SK-N-SH (cell line): ENCODE data around the gene ETV6. TPM values are rescaled to one million over a fixed set of nuclear protein-coding genes. Genes with fewer than 3 reads are reported as not detected.

Source experiments
- CTCF ChIA-PET: fragments of 300-600, 350-600 bp; formaldehyde crosslinking; extraction: SDS; loops from one replicate; lab custom pipeline; 2021; lab: Yijun Ruan, JAX
- POLR2A ChIA-PET: fragments of 350-600 bp; sonication (Branson Sonifier 250); formaldehyde crosslinking; extraction: SDS; loops from one replicate; lab custom pipeline; 2020; ENCODE audit warnings: antibody characterized with exemption, inconsistent platforms; lab: Yijun Ruan, JAX
- DNase-seq: peaks from one replicate; pipeline ENCODE4 v3.0.0; 2012
- H2AFZ ChIP-seq: fragments of 200-600 bp; sonication (generic); 2 replicates; pipeline ENCODE4 v1.8.1; 2016; ENCODE audit warnings: antibody characterized with exemption, mild to moderate bottlenecking, low read depth
- H3F3A ChIP-seq: fragments of 200-600 bp; sonication (generic); replicated peaks from 2 replicates; pipeline ENCODE3; 2016; ENCODE audit warnings: antibody characterized with exemption, mild to moderate bottlenecking; ENCODE audit not compliant: insufficient read depth
- H3K27ac ChIP-seq, 2 experiments: fragments of 200-500 bp in 1 of 2; fragments of 200-600 bp in 1 of 2; sonication (Bioruptor generic) in 1 of 2; sonication (generic), shearing (Covaris generic) in 1 of 2; 2 replicates each; pipeline versions ENCODE4 v1.5.1 to v1.6.1; 2014 to 2016; ENCODE audit warnings: low read depth in 2 of 2, inconsistent platforms in 1 of 2, low read length in 1 of 2, mild to moderate bottlenecking in 1 of 2, mixed read lengths in 1 of 2
- H3K27me3 ChIP-seq: fragments of 200-600 bp; sonication (generic), shearing (Covaris generic); 2 replicates; pipeline ENCODE4 v1.6.1; 2016; ENCODE audit warnings: mixed run types; ENCODE audit not compliant: insufficient read depth
- H3K36me3 ChIP-seq, 2 experiments: fragments of 200-500 bp in 1 of 2; fragments of 200-600 bp in 1 of 2; sonication (Bioruptor generic) in 1 of 2; sonication (generic) in 1 of 2; replicated peaks in 1 of 2; 2 replicates each; pipeline versions ENCODE3 to v1.5.1; 2014 to 2016; ENCODE audit warnings: low read length in 1 of 2, mild to moderate bottlenecking in 1 of 2; ENCODE audit not compliant: insufficient read depth in 2 of 2, control insufficient read depth in 1 of 2
- H3K4me1 ChIP-seq, 2 experiments: fragments of 200-500 bp in 1 of 2; fragments of 200-600 bp in 1 of 2; sonication (Bioruptor generic) in 1 of 2; sonication (generic), shearing (Covaris generic) in 1 of 2; 2 replicates each; pipeline versions ENCODE4 v1.5.1 to v1.6.1; 2014 to 2016; ENCODE audit warnings: low read depth in 1 of 2, low read length in 1 of 2, mixed run types in 1 of 2; ENCODE audit not compliant: insufficient read depth in 2 of 2, control insufficient read depth in 1 of 2
- H3K4me2 ChIP-seq: fragments of 200-600 bp; sonication (generic), shearing (Covaris generic); 2 replicates; pipeline ENCODE4 v1.6.1; 2017; ENCODE audit warnings: mixed run types
- H3K4me3 ChIP-seq, 2 experiments: fragments of 200-500 bp in 1 of 2; fragments of 200-600 bp in 1 of 2; sonication (Bioruptor generic) in 1 of 2; sonication (generic), shearing (Covaris generic) in 1 of 2; 2 replicates each; pipeline versions ENCODE4 v1.5.1 to v1.8.1; 2014 to 2016; ENCODE audit warnings: low read depth in 2 of 2, inconsistent platforms in 1 of 2, low read length in 1 of 2, mild to moderate bottlenecking in 1 of 2, mixed read lengths in 1 of 2, moderate library complexity in 1 of 2
- H3K79me2 ChIP-seq: fragments of 200-600 bp; sonication (generic); 2 replicates; pipeline ENCODE4 v1.8.1; 2017; ENCODE audit warnings: mild to moderate bottlenecking; ENCODE audit not compliant: insufficient read depth
- H3K9ac ChIP-seq: fragments of 200-600 bp; sonication (generic); 2 replicates; pipeline ENCODE4 v1.6.1; 2017; ENCODE audit warnings: mixed run types
- H3K9me2 ChIP-seq: fragments of 200-600 bp; sonication (generic); 2 replicates; pipeline ENCODE4 v1.6.1; 2017; ENCODE audit warnings: mixed run types
- H3K9me3 ChIP-seq: fragments of 200-600 bp; sonication (generic); 2 replicates; pipeline ENCODE4 v1.6.1; 2017; ENCODE audit warnings: mixed run types, mild to moderate bottlenecking, moderate library complexity
- H4K20me1 ChIP-seq: fragments of 200-600 bp; sonication (generic); 2 replicates; pipeline ENCODE4 v1.6.1; 2017; ENCODE audit warnings: mild to moderate bottlenecking, mixed run types; ENCODE audit not compliant: insufficient read depth
- ELF1 ChIP-seq: IDR thresholded peaks from 2 replicates; pipeline ENCODE4 v1.4.0; 2012
- EP300 ChIP-seq, 2 experiments: IDR thresholded peaks; 2 replicates each; pipeline versions ENCODE4 v1.4.0 to v1.6.1; 2012; ENCODE audit warnings: borderline replicate concordance in 1 of 2, low read depth in 1 of 2, low read length in 1 of 2
- EZH2phosphoT487 ChIP-seq: fragments of 200-600 bp; sonication (generic); IDR thresholded peaks from 2 replicates; pipeline ENCODE4 v1.6.1; 2017; ENCODE audit warnings: low read depth, mixed run types, mild to moderate bottlenecking, antibody characterized with exemption, moderate library complexity, borderline replicate concordance
- FOXJ3 ChIP-seq: sonication (generic); formaldehyde crosslinking; IDR thresholded peaks from 2 replicates; pipeline ENCODE4 v1.5.1; 2020; ENCODE audit warnings: mild to moderate bottlenecking, missing genetic modification reagents
- FOXM1 ChIP-seq: IDR thresholded peaks from 2 replicates; pipeline ENCODE4 v1.4.0; 2012; ENCODE audit warnings: low read depth, mild to moderate bottlenecking
- GATA2 ChIP-seq: sonication (generic); formaldehyde crosslinking; IDR thresholded peaks from 2 replicates; pipeline ENCODE4 v1.5.0; 2020; ENCODE audit warnings: mild to moderate bottlenecking, missing genetic modification reagents
- MEF2A ChIP-seq: IDR thresholded peaks from 2 replicates; pipeline ENCODE4 v1.4.0; 2012; ENCODE audit warnings: low read depth, borderline replicate concordance
- MXI1 ChIP-seq: IDR thresholded peaks from 2 replicates; pipeline ENCODE4 v1.6.1; 2012; ENCODE audit warnings: mild to moderate bottlenecking, low read depth, low read length, improper control_type of control experiment
- NFIC ChIP-seq: IDR thresholded peaks from 2 replicates; pipeline ENCODE4 v1.4.0; 2012; ENCODE audit warnings: borderline replicate concordance
- NRF1 ChIP-seq: IDR thresholded peaks from 2 replicates; pipeline ENCODE4 v1.6.1; 2012; ENCODE audit warnings: low read depth, mild to moderate bottlenecking, low read length
- RCOR1 ChIP-seq: fragments of 150-350 bp; IDR thresholded peaks from 2 replicates; pipeline ENCODE4 v1.6.1; 2017; ENCODE audit warnings: antibody characterized with exemption, low read length
- REST ChIP-seq: IDR thresholded peaks from 2 replicates; pipeline ENCODE4 v1.6.1; 2012; ENCODE audit warnings: mild to moderate bottlenecking, low read depth, low read length, moderate library complexity
- RFX5 ChIP-seq: IDR thresholded peaks from 2 replicates; pipeline ENCODE4 v1.6.1; 2012; ENCODE audit warnings: mild to moderate bottlenecking, improper control_type of control experiment, low read length
- RXRA ChIP-seq: IDR thresholded peaks from 2 replicates; pipeline ENCODE4 v1.4.0; 2012; ENCODE audit warnings: low read depth, mild to moderate bottlenecking, borderline replicate concordance
- SIN3A ChIP-seq: IDR thresholded peaks from 2 replicates; pipeline ENCODE4 v1.6.1; 2012; ENCODE audit warnings: low read depth, mild to moderate bottlenecking, low read length, moderate library complexity, borderline replicate concordance
- SMC3 ChIP-seq: IDR thresholded peaks from 2 replicates; pipeline ENCODE4 v1.6.1; 2012; ENCODE audit warnings: low read depth, low read length, improper control_type of control experiment
- TAF1 ChIP-seq: IDR thresholded peaks from 2 replicates; pipeline ENCODE4 v1.6.1; 2012; ENCODE audit warnings: low read depth, mild to moderate bottlenecking, low read length, moderate library complexity, borderline replicate concordance
- TCF12 ChIP-seq: IDR thresholded peaks from 2 replicates; pipeline ENCODE4 v1.4.0; 2012
- USF1 ChIP-seq: IDR thresholded peaks from 2 replicates; pipeline ENCODE4 v1.4.0; 2012; ENCODE audit warnings: low read depth, borderline replicate concordance
- WGBS: methylation state at CpG from one replicate; pipeline ENCODE4 v1.1.6; 2017; ENCODE audit warnings: low lambda C conversion rate; 5-methylcytosine and 5-hydroxymethylcytosine counted together
- polyA plus RNA-seq, 3 experiments: library from polyadenylated mRNA; depleted of rRNA; stranded (reverse); fragments of >200 nt; gene quantifications; 2 replicates each; pipeline ENCODE4 v1.2.3, GENCODE V29; 2012
- TF ChIP-seq, protein P1 (sequence below): IDR thresholded peaks from 2 replicates; pipeline ENCODE4; 2012

The ETV6 gene
- polyA plus RNA-seq, 1 of the 3 experiments (the other 2 are of a cell fraction), result 4.0 TPM

- Histone ChIP-seq H4K20me1 (peaks cover 86% of the 10 kb centered on the region), H3K9me2 (no peaks in the 10 kb centered on the region), H3K9me3 (no peaks in the 10 kb centered on the region), H3K4me1 (peaks cover 0 to 26% of the 10 kb centered on the region in 2 experiments; a peak in 3 of 4 replicates), H3K4me3 (no peak overlapping the region), H3K79me2 (peaks cover 100% of the 10 kb centered on the region), H3K27me3 (no peaks in the 10 kb centered on the region), H2AFZ (no peak overlapping the region), H3F3A (no peaks in the 10 kb centered on the region), H3K4me2 (no peak overlapping the region), H3K36me3 (peaks cover 3 to 11% of the 10 kb centered on the region in 2 experiments), H3K9ac (no peak overlapping the region), H3K27ac (no peak overlapping the region)
- CTCF ChIA-PET, result interaction anchor here (1.5 kb wide), 1 partner anchor 19 kb away, joined by 3 read pairs; no protein-coding TSS in a partner anchor
- 98% methylated on average over 4 of the region's 4 CpGs for WGBS
- TF ChIP-seq EZH2phosphoT487, result no peak
- no peak for TF ChIP-seq MEF2A
- no peak for TF ChIP-seq TCF12
- TF ChIP-seq, protein P1, sequence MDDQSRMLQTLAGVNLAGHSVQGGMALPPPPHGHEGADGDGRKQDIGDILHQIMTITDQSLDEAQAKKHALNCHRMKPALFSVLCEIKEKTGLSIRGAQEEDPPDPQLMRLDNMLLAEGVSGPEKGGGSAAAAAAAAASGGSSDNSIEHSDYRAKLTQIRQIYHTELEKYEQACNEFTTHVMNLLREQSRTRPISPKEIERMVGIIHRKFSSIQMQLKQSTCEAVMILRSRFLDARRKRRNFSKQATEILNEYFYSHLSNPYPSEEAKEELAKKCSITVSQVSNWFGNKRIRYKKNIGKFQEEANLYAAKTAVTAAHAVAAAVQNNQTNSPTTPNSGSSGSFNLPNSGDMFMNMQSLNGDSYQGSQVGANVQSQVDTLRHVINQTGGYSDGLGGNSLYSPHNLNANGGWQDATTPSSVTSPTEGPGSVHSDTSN, result no peak
- no peak for TF ChIP-seq GATA2 (CRISPR knock-in tag)
- TF ChIP-seq USF1, result no peak
- no peak for TF ChIP-seq NFIC
- TF ChIP-seq MXI1, result no peak
- no peak for TF ChIP-seq TAF1
- no peak for TF ChIP-seq RXRA
- TF ChIP-seq FOXJ3 (CRISPR knock-in tag), result no peak
- TF ChIP-seq EP300 (IDR thresholded peaks at IDR 0.05; ENCODE audit: borderline replicate concordance in 1 of 2, low read depth in 1 of 2, low read length in 1 of 2), result no peak
- TF ChIP-seq RFX5, result no peak
- TF ChIP-seq RCOR1, result no peak
- no peak for TF ChIP-seq SIN3A
- no peak for TF ChIP-seq ELF1
- no peak for DNase-seq
- POLR2A ChIA-PET, result no interaction called here
Observed at GRCh38 chr12:11676052-11676451, 26.6 kb downstream of the ETV6 start.

GRCh38 chr12:11677093-11677492 lies 27.6 kb downstream of the ETV6 start:
- H3K4me3 ChIP-seq, result no peak overlapping the region
- peaks cover 0 to 22% of the 10 kb centered on the region in 2 experiments; a peak in 3 of 4 replicates for H3K4me1 ChIP-seq
- no peak for TF ChIP-seq NRF1
- TF ChIP-seq TCF12, result no peak
- no peak for TF ChIP-seq REST
- TF ChIP-seq SMC3, result no peak
- no peak for TF ChIP-seq FOXM1
- CTCF ChIA-PET, result no interaction called here
- peaks cover 3 to 11% of the 10 kb centered on the region in 2 experiments for H3K36me3 ChIP-seq
- H3K27ac ChIP-seq, result no peak overlapping the region
- H4K20me1 ChIP-seq, result peaks cover 81% of the 10 kb centered on the region
- peaks cover 98% of the 10 kb centered on the region for H3K79me2 ChIP-seq
- H2AFZ ChIP-seq, result no peak overlapping the region
- H3K4me2 ChIP-seq, result no peak overlapping the region
- no peak overlapping the region for H3K9ac ChIP-seq
- H3K9me2 ChIP-seq, result no peaks in the 10 kb centered on the region
- no peaks in the 10 kb centered on the region for H3F3A ChIP-seq
- no peaks in the 10 kb centered on the region for H3K27me3 ChIP-seq
- POLR2A ChIA-PET, result no interaction called here
- DNase-seq, result no peak
- no peaks in the 10 kb centered on the region for H3K9me3 ChIP-seq
- WGBS, result 79% methylated on average over 4 of the region's 4 CpGs
